BLaER1 treated with 17β-estradiol and CSF1 and Interleukin-3, amounts not matched to agents 10 nM and 100 nM (cell line): ENCODE measurements around the gene CYP4F22.

Experiments used
- H3K27ac ChIP-seq, 11 experiments: shearing (Covaris generic); formaldehyde crosslinking; 2 replicates each; pipeline ENCODE4 v1.8.1; 2022
- H3K27me3 ChIP-seq, 11 experiments: shearing (Covaris generic); formaldehyde crosslinking; 2 replicates each; pipeline ENCODE4 v1.8.1; 2022
- H3K36me3 ChIP-seq, 11 experiments: shearing (Covaris generic); formaldehyde crosslinking; 2 replicates each; pipeline ENCODE4 v1.8.1; 2022
- H3K4me1 ChIP-seq, 10 experiments: shearing (Covaris generic); formaldehyde crosslinking; 2 replicates each; pipeline ENCODE4 v1.8.1; 2022
- H3K4me2 ChIP-seq, 11 experiments: shearing (Covaris generic); formaldehyde crosslinking; 2 replicates each; pipeline ENCODE4 v1.8.1; 2022
- H3K4me3 ChIP-seq, 10 experiments: shearing (Covaris generic); formaldehyde crosslinking; 2 replicates each; pipeline ENCODE4 v1.8.1; 2022
- H3K9ac ChIP-seq, 11 experiments: shearing (Covaris generic); formaldehyde crosslinking; 2 replicates each; pipeline ENCODE4 v1.8.1; 2022
- H3K9me3 ChIP-seq, 11 experiments: shearing (Covaris generic); formaldehyde crosslinking; replicated peaks in 1 of 11; 2 replicates each; pipeline ENCODE4 v1.8.1; 2022
- H4K20me1 ChIP-seq, 11 experiments: shearing (Covaris generic); formaldehyde crosslinking; 2 replicates each; pipeline ENCODE4 v1.8.1; 2022
- Cebpa-rat ChIP-seq, 11 experiments: shearing (Covaris generic); IDR thresholded peaks; 2 replicates each; pipeline ENCODE4 v1.8.1; 2022

The CYP4F22 gene

GRCh38 chr19:15595069-15595468, 86.7 kb downstream of the CYP4F22 start:
- no peaks in the 10 kb centered on the region for H3K36me3 ChIP-seq
- H4K20me1 ChIP-seq: no peaks in the 10 kb centered on the region
- H3K4me2 ChIP-seq: peak overlapping the region in 7 of 11 experiments; percentile 4 to 83 (median 72); a peak in 13 of 22 replicates
- peaks cover 3 to 34% (median 21%) of the 10 kb centered on the region in 11 experiments; a peak in 19 of 22 replicates for H3K9me3 ChIP-seq
- no peak for TF ChIP-seq Cebpa-rat (IDR thresholded peaks at IDR 0.05)
- H3K4me1 ChIP-seq: peaks cover 9 to 55% (median 48%) of the 10 kb centered on the region in 10 experiments; a peak in 19 of 20 replicates
- H3K27me3 ChIP-seq: no peaks in the 10 kb centered on the region
- H3K9ac ChIP-seq: no peak overlapping the region
- H3K27ac ChIP-seq: peak overlapping the region in 2 of 11 experiments; percentile 79 to 82; a peak in 3 of 22 replicates
- H3K4me3 ChIP-seq: no peak overlapping the region
